HCT116 (cell line): ENCODE results near the gene POLR3GL.

Experiments used
- CTCF ChIP-seq, 3 experiments: fragments of 200-600 bp in 1 of 3; sonication (generic) in 1 of 3; IDR thresholded peaks in 2 of 3; conservative IDR thresholded peaks in 1 of 3; 2 replicates each; pipeline ENCODE4 v1.5.1; 2012 to 2017; ENCODE audit warnings: low read depth in 2 of 3, low read length in 2 of 3, antibody characterized with exemption in 1 of 3, borderline replicate concordance in 1 of 3, control low read depth in 1 of 3, mild to moderate bottlenecking in 1 of 3, mixed read lengths in 1 of 3, mixed run types in 1 of 3, moderate library complexity in 1 of 3; ENCODE audit not compliant: insufficient read depth in 1 of 3
- POLR2A ChIP-seq: IDR thresholded peaks from 2 replicates; pipeline ENCODE4 v1.7.0; 2011; ENCODE audit warnings: borderline replicate concordance; ENCODE audit not compliant: insufficient read depth, insufficient read length; ENCODE audit errors: extremely low read depth

GRCh38 chr1:145936247-145936646 lies 28.2 kb upstream of the POLR3GL start:
- TF ChIP-seq CTCF (IDR thresholded peaks at IDR 0.05 in 2 of 3, conservative IDR thresholded peaks at IDR 0.05 in 1 of 3; ENCODE audit: borderline replicate concordance in 1 of 3, insufficient read depth in 1 of 3, low read depth in 2 of 3, low read length in 2 of 3): no peak
- no peak for TF ChIP-seq POLR2A
